Effector memory CD4-positive, alpha-beta T cell (primary cell): ENCODE data around the gene DDR2.

Source experiments
- DNase-seq, 3 donors: peaks; one replicate each; pipeline ENCODE4 v3.0.0-alpha.2; 2020
- H3K27ac ChIP-seq: 2 replicates; pipeline ENCODE4 v1.7.0; 2013; ENCODE audit warnings: mild to moderate bottlenecking, low read length, moderate library complexity; ENCODE audit not compliant: insufficient read depth, poor library complexity, severe bottlenecking
- H3K27me3 ChIP-seq: replicated peaks from 2 replicates; pipeline ENCODE4 v1.7.0; 2013; ENCODE audit warnings: mild to moderate bottlenecking, low read length; ENCODE audit not compliant: insufficient read depth, control insufficient read depth, poor library complexity, severe bottlenecking
- H3K36me3 ChIP-seq: 2 replicates; pipeline ENCODE4 v1.7.0; 2013; ENCODE audit warnings: mild to moderate bottlenecking, low read length, moderate library complexity; ENCODE audit not compliant: control insufficient read depth, insufficient read depth
- H3K4me1 ChIP-seq: 2 replicates; pipeline ENCODE4 v1.7.0; 2013; ENCODE audit warnings: low read length, mild to moderate bottlenecking; ENCODE audit not compliant: control insufficient read depth, insufficient read depth, poor library complexity, severe bottlenecking
- H3K4me3 ChIP-seq: 2 replicates; pipeline ENCODE4 v1.7.0; 2013; ENCODE audit warnings: low read length, low read depth, mild to moderate bottlenecking; ENCODE audit not compliant: insufficient read depth, poor library complexity, severe bottlenecking
- H3K9me3 ChIP-seq: 2 replicates; pipeline ENCODE4 v1.7.0; 2013; ENCODE audit warnings: mild to moderate bottlenecking, low read length, moderate library complexity; ENCODE audit not compliant: control insufficient read depth

DDR2 gene

GRCh38 chr1:162605225-162605927 lies 26.9 kb upstream of the DDR2 start:
- H3K4me3 ChIP-seq = no peak overlapping the region
- no peaks in the 10 kb centered on the region for H3K36me3 ChIP-seq
- H3K27ac ChIP-seq = no peak overlapping the region
- no peaks in the 10 kb centered on the region for H3K27me3 ChIP-seq
- H3K4me1 ChIP-seq = no peaks in the 10 kb centered on the region
- DNase-seq = no peak
- H3K9me3 ChIP-seq = no peaks in the 10 kb centered on the region

DNA sequence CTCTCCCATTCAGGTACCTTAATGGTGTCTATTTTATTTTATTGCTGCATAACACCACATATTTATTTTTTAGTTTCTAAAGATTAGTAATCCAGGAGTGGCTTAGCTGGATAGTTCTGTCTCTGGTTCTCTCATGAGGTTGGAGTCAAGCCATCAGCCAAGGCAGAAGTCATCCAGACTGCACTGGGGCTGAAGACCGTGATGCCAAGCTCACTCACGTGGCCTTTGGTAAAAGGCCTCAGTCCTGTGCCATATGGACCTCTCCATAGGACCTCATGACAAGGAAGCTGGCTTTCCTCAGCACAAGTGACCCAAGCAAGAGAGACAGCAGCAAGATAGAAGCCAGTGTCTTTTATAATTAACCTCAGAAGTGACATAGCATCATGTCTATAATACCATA lies 23.0 kb upstream of the DDR2 start:
- no peaks in the 10 kb centered on the region for H3K27me3 ChIP-seq
- H3K36me3 ChIP-seq = no peaks in the 10 kb centered on the region
- no peaks in the 10 kb centered on the region for H3K9me3 ChIP-seq
- H3K4me1 ChIP-seq = no peaks in the 10 kb centered on the region
- no peak overlapping the region for H3K27ac ChIP-seq
- no peak for DNase-seq
- H3K4me3 ChIP-seq = no peak overlapping the region

GRCh38 chr1:162612606-162613400 lies 19.5 kb upstream of the DDR2 start:
- Histone ChIP-seq H3K4me1 (no peaks in the 10 kb centered on the region), H3K36me3 (no peaks in the 10 kb centered on the region), H3K4me3 (no peak overlapping the region), H3K9me3 (no peaks in the 10 kb centered on the region), H3K27me3 (no peaks in the 10 kb centered on the region), H3K27ac (no peak overlapping the region)
- no peak for DNase-seq

DNA sequence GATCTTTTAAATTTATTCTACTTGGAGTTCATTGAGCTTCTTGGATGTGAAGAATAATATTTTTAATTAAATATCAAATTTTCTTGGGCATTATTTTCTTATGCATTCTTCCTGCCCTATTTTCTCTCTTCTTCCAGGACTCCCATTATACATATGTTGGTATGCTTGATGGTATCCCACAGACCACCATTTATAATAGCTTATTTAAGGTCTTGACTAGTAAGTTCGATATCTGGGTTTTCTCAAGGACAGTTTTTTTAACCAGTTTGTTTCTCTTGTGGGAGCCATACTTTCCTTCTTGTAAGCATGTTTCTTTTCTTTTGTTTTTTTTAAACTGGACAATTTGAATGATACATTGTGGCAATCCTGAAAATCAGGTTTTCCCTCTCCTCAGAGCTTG lies 15.4 kb upstream of the DDR2 start:
- Histone ChIP-seq H3K27ac (no peak overlapping the region), H3K36me3 (no peaks in the 10 kb centered on the region), H3K9me3 (no peaks in the 10 kb centered on the region), H3K4me1 (no peaks in the 10 kb centered on the region), H3K4me3 (no peak overlapping the region), H3K27me3 (no peaks in the 10 kb centered on the region)
- DNase-seq = no peak

DNA sequence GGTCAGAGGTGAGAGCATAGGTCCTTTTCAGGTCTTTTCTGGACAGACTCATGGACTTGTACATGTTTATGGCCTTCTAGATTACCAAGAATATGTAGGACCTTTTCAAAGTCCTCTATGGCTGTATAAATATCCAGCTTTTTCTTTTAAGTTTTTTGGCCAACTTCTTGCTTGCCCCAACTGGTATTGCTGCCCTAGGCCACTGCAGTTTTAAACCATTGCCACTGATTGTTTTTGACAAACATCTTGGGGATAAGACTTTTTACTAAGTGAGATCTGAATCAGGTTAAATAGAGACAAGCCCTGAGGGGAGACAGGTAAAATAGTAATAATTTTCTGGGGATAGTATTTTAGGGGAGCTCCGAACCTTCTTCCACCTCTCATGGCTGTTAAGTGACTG lies 14.8 kb upstream of the DDR2 start:
- H3K9me3 ChIP-seq = no peaks in the 10 kb centered on the region
- H3K27me3 ChIP-seq = no peaks in the 10 kb centered on the region
- no peak overlapping the region for H3K27ac ChIP-seq
- H3K36me3 ChIP-seq = no peaks in the 10 kb centered on the region
- no peak for DNase-seq
- H3K4me3 ChIP-seq = no peak overlapping the region
- H3K4me1 ChIP-seq = no peaks in the 10 kb centered on the region

- no peak for DNase-seq
- no peaks in the 10 kb centered on the region for H3K36me3 ChIP-seq
- H3K27me3 ChIP-seq = no peaks in the 10 kb centered on the region
- H3K9me3 ChIP-seq = no peaks in the 10 kb centered on the region
- H3K4me1 ChIP-seq = no peaks in the 10 kb centered on the region
- no peak overlapping the region for H3K4me3 ChIP-seq
- H3K27ac ChIP-seq = no peak overlapping the region
These were observed 13.2 kb upstream of the DDR2 start for GRCh38 chr1:162619076-162619475.

- no peaks in the 10 kb centered on the region for H3K36me3 ChIP-seq
- H3K9me3 ChIP-seq = no peaks in the 10 kb centered on the region
- H3K27ac ChIP-seq = no peak overlapping the region
- H3K4me3 ChIP-seq = no peak overlapping the region
- no peaks in the 10 kb centered on the region for H3K27me3 ChIP-seq
- no peaks in the 10 kb centered on the region for H3K4me1 ChIP-seq
- DNase-seq = no peak
These were observed 11.0 kb upstream of the DDR2 start for GRCh38 chr1:162621256-162621655.

- Histone ChIP-seq H3K36me3 (no peaks in the 10 kb centered on the region), H3K27me3 (no peaks in the 10 kb centered on the region), H3K9me3 (no peaks in the 10 kb centered on the region), H3K27ac (no peak overlapping the region), H3K4me1 (no peaks in the 10 kb centered on the region), H3K4me3 (no peak overlapping the region)
- DNase-seq = no peak
These were observed 6.6 kb upstream of the DDR2 start for GRCh38 chr1:162625679-162626078.

DNA sequence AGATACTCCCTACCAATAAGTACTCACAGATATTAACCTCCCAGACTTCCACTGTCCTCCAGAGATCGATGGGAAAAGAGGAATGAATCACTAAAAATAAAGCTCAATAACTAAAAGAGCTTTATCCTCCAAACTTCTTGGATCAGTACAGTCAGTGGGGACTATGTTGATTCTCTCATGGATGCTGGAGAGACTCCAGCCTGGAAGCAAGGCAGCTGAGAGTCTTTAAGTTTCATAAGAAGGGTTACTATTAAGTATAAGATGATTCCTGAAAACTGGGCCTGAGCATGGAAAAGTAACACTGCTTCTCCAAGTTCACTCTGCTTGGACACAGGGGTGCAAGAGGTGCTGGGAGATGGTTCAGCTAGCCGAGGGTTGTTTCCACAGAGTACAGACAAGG lies 6.2 kb upstream of the DDR2 start:
- Histone ChIP-seq H3K36me3 (no peaks in the 10 kb centered on the region), H3K27me3 (no peaks in the 10 kb centered on the region), H3K27ac (no peak overlapping the region), H3K9me3 (no peaks in the 10 kb centered on the region), H3K4me1 (no peaks in the 10 kb centered on the region), H3K4me3 (no peak overlapping the region)
- DNase-seq = no peak

GRCh38 chr1:162626761-162627160 lies 5.5 kb upstream of the DDR2 start:
- H3K4me3 ChIP-seq = no peak overlapping the region
- no peak overlapping the region for H3K27ac ChIP-seq
- no peaks in the 10 kb centered on the region for H3K27me3 ChIP-seq
- H3K9me3 ChIP-seq = no peaks in the 10 kb centered on the region
- H3K4me1 ChIP-seq = no peaks in the 10 kb centered on the region
- no peaks in the 10 kb centered on the region for H3K36me3 ChIP-seq
- no peak for DNase-seq
